Endothelial cell of umbilical vein (primary cell): ENCODE measurements around the gene CHRM1.

Source experiments
- CTCF ChIP-seq, 2 donors: IDR thresholded peaks; 1 replicate in 1 of 2; 2 replicates in 1 of 2; pipeline ENCODE4 v1.5.1; 2011; ENCODE audit warnings: low read length in 2 of 2, mild to moderate bottlenecking in 2 of 2, moderate library complexity in 2 of 2, control low read depth in 1 of 2, inconsistent platforms in 1 of 2, low read depth in 1 of 2; ENCODE audit not compliant: insufficient read depth in 1 of 2; ENCODE audit errors: extremely low read depth in 1 of 2
- EZH2 ChIP-seq: IDR thresholded peaks from 2 replicates; pipeline ENCODE4 v1.6.1; 2012; ENCODE audit warnings: borderline replicate concordance, low read depth, mild to moderate bottlenecking, moderate library complexity, low read length, inconsistent platforms; ENCODE audit not compliant: severe bottlenecking

GRCh38 chr11:62865635-62866034, 55.5 kb downstream of the CHRM1 start:
- TF ChIP-seq CTCF (IDR thresholded peaks at IDR 0.05; ENCODE audit: extremely low read depth in 1 of 2, insufficient read depth in 1 of 2, low read depth in 1 of 2, low read length in 2 of 2) (no peak), EZH2 (no peak)
